H1 (cell line): Measurements from ENCODE around the gene EIF4E1B. TPM values are rescaled to one million over a fixed set of nuclear protein-coding genes. Genes with fewer than 3 reads are reported as not detected.

Source experiments
- CHD7 ChIP-seq: fragments of 300-600 bp; sonication (generic); IDR thresholded peaks from 2 replicates; pipeline ENCODE4 v1.7.1; 2012; ENCODE audit warnings: low read length, moderate library complexity, mild to moderate bottlenecking, inconsistent platforms; ENCODE audit not compliant: insufficient replicate concordance
- POLR2AphosphoS5 ChIP-seq: IDR thresholded peaks from 2 replicates; pipeline ENCODE4 v1.6.1; 2011; ENCODE audit warnings: low read depth, low read length
- SP4 ChIP-seq: IDR thresholded peaks from 2 replicates; pipeline ENCODE4 v1.6.1; 2012; ENCODE audit warnings: low read length, inconsistent platforms
- SRF ChIP-seq: IDR thresholded peaks from 2 replicates; pipeline ENCODE4 v1.6.1; 2011; ENCODE audit warnings: mild to moderate bottlenecking, low read depth, low read length, moderate library complexity
- polyA plus RNA-seq, 7 experiments: library from polyadenylated mRNA; depleted of rRNA in 3 of 7; stranded (reverse) in 5 of 7; unstranded in 2 of 7; fragments of >200 nt in 5 of 7; fragments of 200-250 nt in 2 of 7; gene quantifications; 1 replicate in 5 of 7; 2 replicates in 1 of 7; 4 replicates in 1 of 7; pipeline versions ENCODE4 v1.2.1 to v1.2.3, GENCODE V29; 2011 to 2013; ENCODE audit warnings: missing spikeins in 2 of 7, mixed read lengths in 2 of 7
- total RNA-seq: library from RNA; stranded (reverse); fragmentation: NEBNext Ultra II Directional; extraction: Animal tissue kit (Norgen Biotek cat#: 25700); gene quantifications from 2 replicates; pipeline ENCODE4 v1.2.1, GENCODE V29; 2021

EIF4E1B gene
- total and polyA plus RNA-seq, 2 of the 8 experiments (the other 6 are each of a cell fraction or from before 2014, with no cell fraction given): 0.97 to 1.3 TPM

GRCh38 chr5:176616511-176616910 is 14.0 kb upstream of the EIF4E1B start (continued):
- TF ChIP-seq CHD7 (no peak), SP4 (no peak), SRF (no peak), POLR2AphosphoS5 (no peak)
